Measurements from ENCODE around the gene CCDC157. TPM values are rescaled to one million over a fixed set of nuclear protein-coding genes. Genes with fewer than 3 reads are reported as not detected.

Gene CCDC157
- total RNA-seq: 5.4 TPM

GRCh38 chr22:30356449-30357235, at the start of gene CCDC157, which contains the start of gene SF3A1:
TSS of gene CCDC157 (plus strand) at chr22:30357007. CDS start at chr22:30366001, 8,994 bp downstream.
TSS of gene SF3A1 (minus strand) at chr22:30356894. CDS start at chr22:30356792, 102 bp downstream.
- peak; percentile 96 for DNase-seq

GRCh38 chr22:30307041-30307574, 49.7 kb upstream of the CCDC157 start:
- peak; percentile 42 for DNase-seq

- no peak for DNase-seq
These were observed 48.7 kb upstream of the CCDC157 start for GRCh38 chr22:30308093-30308492.

- peak; percentile 68 for DNase-seq
These were observed 48.1 kb upstream of the CCDC157 start for GRCh38 chr22:30308518-30309230.

GRCh38 chr22:30309951-30310741, 46.7 kb upstream of the CCDC157 start:
- no peak for DNase-seq

GRCh38 chr22:30310881-30311771, 45.7 kb upstream of the CCDC157 start:
- DNase-seq: peak; percentile 55

- no peak for DNase-seq
These were observed 44.8 kb upstream of the CCDC157 start for GRCh38 chr22:30312053-30312452.

- no peak for DNase-seq
These were observed 43.1 kb upstream of the CCDC157 start for GRCh38 chr22:30313527-30314363.

- DNase-seq: no peak
These were observed 41.9 kb upstream of the CCDC157 start for GRCh38 chr22:30314915-30315314.

GRCh38 chr22:30315962-30316576, 40.7 kb upstream of the CCDC157 start:
- DNase-seq: no peak

GRCh38 chr22:30317778-30318177, 39.0 kb upstream of the CCDC157 start:
- no peak for DNase-seq

GRCh38 chr22:30318799-30319419, 37.9 kb upstream of the CCDC157 start:
- no peak for DNase-seq

- no peak for DNase-seq
These were observed 36.7 kb upstream of the CCDC157 start for GRCh38 chr22:30320021-30320556.

GRCh38 chr22:30321461-30321860, 35.3 kb upstream of the CCDC157 start:
- no peak for DNase-seq

GRCh38 chr22:30323246-30323645, 33.6 kb upstream of the CCDC157 start:
- DNase-seq: no peak

GRCh38 chr22:30324014-30324730, 32.6 kb upstream of the CCDC157 start:
- DNase-seq: no peak

GRCh38 chr22:30325065-30325720, 31.6 kb upstream of the CCDC157 start:
- DNase-seq: peak; percentile 42

- DNase-seq: no peak
These were observed 31.0 kb upstream of the CCDC157 start for GRCh38 chr22:30325724-30326254.
